K562 (cell line): Measurements from ENCODE around the gene OOSP3. TPM values are rescaled to one million over a fixed set of nuclear protein-coding genes. Genes with fewer than 3 reads are reported as not detected.
"Not testable (repeated sequence)": the region's sequence is repeated elsewhere in the genome, so short reads cannot be mapped to it uniquely, and the experiment has no call there.

ENCODE experiments used
- ATAC-seq: fragments of 200-7000 bp; cut with Tn5 transposase; 3 replicates; pipeline ENCODE4 v1.9.1; 2020; ENCODE audit warnings: moderate library complexity
- BruUV-seq: library from RNA; stranded (reverse); fragments of 400-500 nt; replicated peaks from 2 replicates; lab custom pipeline; 2021; lab: Mats Ljungman, UMichigan
- CTCF ChIA-PET: fragments of 300-600 bp; formaldehyde crosslinking; extraction: SDS; loops from one replicate; lab custom pipeline; 2021; ENCODE audit warnings: low intra/inter-chr PET ratio; lab: Yijun Ruan, JAX
- POLR2A ChIA-PET: fragments of 300-600, 350-650 bp; sonication (Branson Sonifier 250); formaldehyde crosslinking; extraction: SDS; loops from one replicate; lab custom pipeline; 2021; ENCODE audit warnings: antibody characterized with exemption, inconsistent platforms; lab: Yijun Ruan, JAX
- DNase-seq, 4 experiments: peaks; one replicate each; pipeline versions ENCODE4 v3.0.0 to v3.0.0-alpha.2; 2011 to 2018; ENCODE audit warnings: low spot score in 3 of 4, mixed read lengths in 3 of 4; ENCODE audit errors: extremely low read depth in 1 of 4
- FAIRE-seq: peaks from 2 replicates; lab custom pipeline; 2011; peaks lifted over from hg19 to GRCh38; lab: Jason Lieb, UNC
- H2AFZ ChIP-seq: 2 replicates; pipeline ENCODE4 v1.6.0; 2011; ENCODE audit warnings: low read depth, low read length, control low read depth, inconsistent platforms
- H3K27ac ChIP-seq: fragments of 200-600 bp; 3 replicates; pipeline ENCODE4 v1.8.0; 2011; ENCODE audit warnings: low read depth, mild to moderate bottlenecking, control low read depth, inconsistent platforms, low read length, moderate library complexity, mixed read lengths; ENCODE audit errors: extremely low read depth
- H3K27me3 ChIP-seq, 2 experiments: fragments of 300-600 bp in 1 of 2; 2 replicates in 1 of 2; 3 replicates in 1 of 2; pipeline versions ENCODE4 v1.6.0 to v1.8.0; 2011; ENCODE audit warnings: inconsistent platforms in 2 of 2, low read length in 2 of 2, mild to moderate bottlenecking in 1 of 2, mixed read lengths in 1 of 2, moderate library complexity in 1 of 2; ENCODE audit not compliant: control insufficient read depth in 2 of 2, insufficient read depth in 2 of 2
- H3K36me3 ChIP-seq: fragments of 300-600 bp; 3 replicates; pipeline ENCODE4 v1.8.0; 2011; ENCODE audit warnings: mild to moderate bottlenecking, low read length, inconsistent platforms; ENCODE audit not compliant: control insufficient read depth, insufficient read depth
- H3K4me1 ChIP-seq, 2 experiments: fragments of 200-600 bp in 1 of 2; replicated peaks in 1 of 2; 2 replicates in 1 of 2; 3 replicates in 1 of 2; pipeline versions ENCODE4 v1.5.1 to v1.8.0; 2011; ENCODE audit warnings: inconsistent platforms in 2 of 2, low read length in 2 of 2, mild to moderate bottlenecking in 1 of 2, mixed read lengths in 1 of 2, moderate library complexity in 1 of 2; ENCODE audit not compliant: control insufficient read depth in 2 of 2, insufficient read depth in 2 of 2
- H3K4me2 ChIP-seq: 2 replicates; pipeline ENCODE4 v1.6.1; 2011; ENCODE audit warnings: low read length, control low read depth, inconsistent platforms, mixed read lengths; ENCODE audit not compliant: insufficient read depth
- H3K4me3 ChIP-seq: fragments of 200-600 bp; sonication (generic), shearing (Covaris generic); 2 replicates; pipeline ENCODE4 v1.5.1; 2016; ENCODE audit warnings: control low read depth, inconsistent platforms
- H3K79me2 ChIP-seq: fragments of 200-600 bp; 3 replicates; pipeline ENCODE4 v1.8.0; 2011; ENCODE audit warnings: low read length, inconsistent platforms; ENCODE audit not compliant: control insufficient read depth, insufficient read depth
- H3K9ac ChIP-seq, 2 experiments: 2 replicates each; pipeline versions ENCODE4 v1.6.0 to v1.6.1; 2011; ENCODE audit warnings: low read depth in 2 of 2, low read length in 2 of 2, control low read depth in 1 of 2, inconsistent platforms in 1 of 2, mild to moderate bottlenecking in 1 of 2, mixed read lengths in 1 of 2; ENCODE audit not compliant: insufficient read depth in 1 of 2
- H3K9me1 ChIP-seq: one replicate; pipeline ENCODE4 v1.6.0; 2011; ENCODE audit warnings: inconsistent platforms, mild to moderate bottlenecking, low read length, moderate library complexity; ENCODE audit not compliant: control insufficient read depth, insufficient read depth
- H3K9me3 ChIP-seq: replicated peaks from 2 replicates; pipeline ENCODE4 v1.5.1; 2011; ENCODE audit warnings: low read depth, low read length, inconsistent platforms; ENCODE audit not compliant: control insufficient read depth, insufficient read depth
- H4K20me1 ChIP-seq: replicated peaks from 2 replicates; pipeline ENCODE4 v1.6.1; 2011; ENCODE audit warnings: low read length, inconsistent platforms, mixed read lengths; ENCODE audit not compliant: control insufficient read depth, insufficient read depth
- CBFA2T2 ChIP-seq: fragments of 450-650 bp; conservative IDR thresholded peaks from 2 replicates; pipeline ENCODE4 v1.6.1; 2017; ENCODE audit warnings: mild to moderate bottlenecking
- CBFA2T3 ChIP-seq: fragments of 450-650 bp; IDR thresholded peaks from 2 replicates; pipeline ENCODE4 v1.6.1; 2017
- NFIC ChIP-seq: fragments of 450-650 bp; IDR thresholded peaks from 2 replicates; pipeline ENCODE4 v1.6.1; 2017; ENCODE audit warnings: mild to moderate bottlenecking, inconsistent platforms
- TRIM24 ChIP-seq, 2 experiments: fragments of 450-650 bp; IDR thresholded peaks; 2 replicates each; pipeline ENCODE4 v1.6.1; 2016
- WGBS: fragments of 100-300 bp; shearing (Covaris generic); methylation state at CpG from one replicate; pipeline ENCODE4 v1.1.6; 2016; ENCODE audit warnings: low coverage, mixed read lengths; ENCODE audit not compliant: insufficient coverage; ENCODE audit errors: missing lambda C conversion rate; 5-methylcytosine and 5-hydroxymethylcytosine counted together
- in situ Hi-C: fragments of 300-500 bp; cut with MboI; formaldehyde crosslinking; loops from 4 replicates; pipeline ENCODE4 v1.15.0; 2018; ENCODE audit warnings: inconsistent platforms, mixed read lengths
- intact Hi-C: fragments of 100-400 bp; cut with micrococcal nuclease; formaldehyde crosslinking; loops from 2 replicates; pipeline ENCODE4 v1.14.2; 2022
- polyA plus RNA-seq, 8 experiments: library from polyadenylated mRNA; depleted of rRNA in 4 of 8; stranded (reverse) in 5 of 8; unstranded in 3 of 8; fragments of >200 nt; fragmentation: Nextera tagmentation in 2 of 8; fragmentation: Illumina TruSeq in 1 of 8; extraction: Ambion mirVana in 2 of 8; extraction: Trizol in 1 of 8; gene quantifications; 2 replicates each; pipeline versions ENCODE4 v1.2.1 to v1.2.3, GENCODE V29; 2011 to 2014; ENCODE audit warnings: inconsistent platforms in 1 of 8, missing spikeins in 1 of 8
- total RNA-seq, 7 experiments: library from RNA; depleted of rRNA in 6 of 7; stranded (reverse); fragments of >200 nt in 6 of 7; fragmentation: Illumina TruSeq in 2 of 7; extraction: Trizol in 2 of 7; gene quantifications; 2 replicates each; pipeline versions ENCODE4 v1.2.1 to v1.2.3, GENCODE V29; 2011 to 2021; ENCODE audit warnings: low replicate concordance in 1 of 7
- TF ChIP-seq, protein P1 (sequence below), 2 experiments: fragments of 450-650 bp; formaldehyde crosslinking in 1 of 2; IDR thresholded peaks; 2 replicates each; pipeline versions ENCODE4 v1.4.0 to v1.6.1; 2014 to 2020; ENCODE audit warnings: mild to moderate bottlenecking in 2 of 2, borderline replicate concordance in 1 of 2, low read depth in 1 of 2

Gene OOSP3
- total and polyA plus RNA-seq, 9 of the 15 experiments (the other 6 are each of a cell fraction or from before 2014, with no cell fraction given) = 0.09 to 0.32 (median 0.15) TPM; not detected in 6

DNA sequence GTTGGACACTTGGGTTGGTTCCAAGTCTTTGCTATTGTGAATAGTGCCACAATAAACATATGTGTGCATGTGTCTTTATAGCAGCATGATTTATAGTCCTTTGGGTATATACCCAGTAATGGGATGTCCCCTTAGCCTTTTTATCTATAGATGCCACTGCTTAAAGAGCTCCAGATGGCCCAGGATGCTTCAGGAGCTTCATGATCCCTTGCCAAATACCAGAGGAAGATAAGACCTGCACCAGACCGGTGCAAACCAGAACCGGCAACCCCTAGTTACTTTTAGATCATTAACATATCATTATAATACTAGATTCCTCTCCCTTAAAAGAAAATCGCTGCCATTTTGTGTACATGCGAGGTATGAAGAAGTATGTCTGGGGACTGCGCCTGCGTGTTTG is 30.1 kb upstream of the OOSP3 start:
- H3K27me3 ChIP-seq, H3K4me2 ChIP-seq, H3K4me3 ChIP-seq, H3K9ac ChIP-seq, H4K20me1 ChIP-seq, in situ Hi-C loops, FAIRE-seq, H3K36me3 ChIP-seq, BruUV-seq, DNase-seq, H3K9me1 ChIP-seq, intact Hi-C loops, CTCF ChIA-PET, H3K79me2 ChIP-seq, H3K27ac ChIP-seq, H3K9me3 ChIP-seq, ATAC-seq: not testable (repeated sequence)
- peak overlapping the region; percentile 78 for H2AFZ ChIP-seq
- H3K4me1 ChIP-seq = peaks cover 4 to 27% of the 10 kb centered on the region in 2 experiments; a peak in 3 of 5 replicates
- POLR2A ChIA-PET = interaction anchor here (1.2 kb wide), 1 partner anchor 52 kb away, joined by 3 read pairs; no protein-coding TSS in a partner anchor
- WGBS = 74% methylated on average over 6 of the region's 6 CpGs
- TF ChIP-seq CBFA2T2 (peak; percentile 39), CBFA2T3 (peak; percentile 62), NFIC (peak; percentile 34; the same call in 1 of the 2 replicates), TRIM24 (IDR thresholded peaks at IDR 0.05) (peak in 1 of 2 experiments; percentile 41; a peak in 1 of 4 replicates)
- TF ChIP-seq, protein P1, sequence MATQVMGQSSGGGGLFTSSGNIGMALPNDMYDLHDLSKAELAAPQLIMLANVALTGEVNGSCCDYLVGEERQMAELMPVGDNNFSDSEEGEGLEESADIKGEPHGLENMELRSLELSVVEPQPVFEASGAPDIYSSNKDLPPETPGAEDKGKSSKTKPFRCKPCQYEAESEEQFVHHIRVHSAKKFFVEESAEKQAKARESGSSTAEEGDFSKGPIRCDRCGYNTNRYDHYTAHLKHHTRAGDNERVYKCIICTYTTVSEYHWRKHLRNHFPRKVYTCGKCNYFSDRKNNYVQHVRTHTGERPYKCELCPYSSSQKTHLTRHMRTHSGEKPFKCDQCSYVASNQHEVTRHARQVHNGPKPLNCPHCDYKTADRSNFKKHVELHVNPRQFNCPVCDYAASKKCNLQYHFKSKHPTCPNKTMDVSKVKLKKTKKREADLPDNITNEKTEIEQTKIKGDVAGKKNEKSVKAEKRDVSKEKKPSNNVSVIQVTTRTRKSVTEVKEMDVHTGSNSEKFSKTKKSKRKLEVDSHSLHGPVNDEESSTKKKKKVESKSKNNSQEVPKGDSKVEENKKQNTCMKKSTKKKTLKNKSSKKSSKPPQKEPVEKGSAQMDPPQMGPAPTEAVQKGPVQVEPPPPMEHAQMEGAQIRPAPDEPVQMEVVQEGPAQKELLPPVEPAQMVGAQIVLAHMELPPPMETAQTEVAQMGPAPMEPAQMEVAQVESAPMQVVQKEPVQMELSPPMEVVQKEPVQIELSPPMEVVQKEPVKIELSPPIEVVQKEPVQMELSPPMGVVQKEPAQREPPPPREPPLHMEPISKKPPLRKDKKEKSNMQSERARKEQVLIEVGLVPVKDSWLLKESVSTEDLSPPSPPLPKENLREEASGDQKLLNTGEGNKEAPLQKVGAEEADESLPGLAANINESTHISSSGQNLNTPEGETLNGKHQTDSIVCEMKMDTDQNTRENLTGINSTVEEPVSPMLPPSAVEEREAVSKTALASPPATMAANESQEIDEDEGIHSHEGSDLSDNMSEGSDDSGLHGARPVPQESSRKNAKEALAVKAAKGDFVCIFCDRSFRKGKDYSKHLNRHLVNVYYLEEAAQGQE (IDR thresholded peaks at IDR 0.05; ENCODE audit: borderline replicate concordance) = peak; percentile 79
- TF ChIP-seq, protein P1 (CRISPR knock-in tag; IDR thresholded peaks at IDR 0.05; ENCODE audit: low read depth) = not testable (repeated sequence)
